ENCODE data around the gene KCNQ4.

DNA sequence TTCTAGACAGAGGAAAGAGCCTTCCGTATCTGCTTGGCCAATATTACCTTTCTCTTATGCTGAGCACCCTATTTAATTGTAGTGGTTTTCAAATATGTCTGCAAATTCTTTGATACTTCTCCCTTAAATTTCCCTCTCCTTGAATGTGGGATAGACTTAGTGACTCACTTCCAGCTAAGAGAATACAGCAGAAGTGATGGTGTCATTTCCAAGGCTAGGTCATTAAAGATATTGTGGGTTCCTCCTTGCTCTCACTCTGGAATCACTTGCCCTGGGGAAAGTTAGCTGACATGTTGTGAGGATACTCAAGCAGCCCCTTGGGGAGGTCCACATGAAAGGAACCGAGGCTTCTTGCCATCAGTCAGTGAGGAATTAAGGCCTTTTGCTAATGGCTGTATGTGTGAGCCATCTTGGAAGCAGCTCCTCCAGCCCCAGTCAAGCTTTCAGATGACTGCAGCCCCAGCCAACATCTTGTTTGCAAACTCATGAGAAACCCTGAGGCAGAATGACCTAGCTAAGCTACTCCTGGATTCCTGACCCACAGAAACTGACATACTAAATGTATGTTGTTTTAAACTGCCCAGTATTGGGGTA is 86.6 kb downstream of the KCNQ4 start:
- no peak for TF ChIP-seq MTA3 (IDR thresholded peaks at IDR 0.05; ENCODE audit: borderline replicate concordance, low read length)
- TF ChIP-seq, protein P1, sequence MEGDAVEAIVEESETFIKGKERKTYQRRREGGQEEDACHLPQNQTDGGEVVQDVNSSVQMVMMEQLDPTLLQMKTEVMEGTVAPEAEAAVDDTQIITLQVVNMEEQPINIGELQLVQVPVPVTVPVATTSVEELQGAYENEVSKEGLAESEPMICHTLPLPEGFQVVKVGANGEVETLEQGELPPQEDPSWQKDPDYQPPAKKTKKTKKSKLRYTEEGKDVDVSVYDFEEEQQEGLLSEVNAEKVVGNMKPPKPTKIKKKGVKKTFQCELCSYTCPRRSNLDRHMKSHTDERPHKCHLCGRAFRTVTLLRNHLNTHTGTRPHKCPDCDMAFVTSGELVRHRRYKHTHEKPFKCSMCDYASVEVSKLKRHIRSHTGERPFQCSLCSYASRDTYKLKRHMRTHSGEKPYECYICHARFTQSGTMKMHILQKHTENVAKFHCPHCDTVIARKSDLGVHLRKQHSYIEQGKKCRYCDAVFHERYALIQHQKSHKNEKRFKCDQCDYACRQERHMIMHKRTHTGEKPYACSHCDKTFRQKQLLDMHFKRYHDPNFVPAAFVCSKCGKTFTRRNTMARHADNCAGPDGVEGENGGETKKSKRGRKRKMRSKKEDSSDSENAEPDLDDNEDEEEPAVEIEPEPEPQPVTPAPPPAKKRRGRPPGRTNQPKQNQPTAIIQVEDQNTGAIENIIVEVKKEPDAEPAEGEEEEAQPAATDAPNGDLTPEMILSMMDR (IDR thresholded peaks at IDR 0.05 in 2 of 3, conservative IDR thresholded peaks at IDR 0.05 in 1 of 3; ENCODE audit: control insufficient read depth in 2 of 3, extremely low read depth in 1 of 3, insufficient read depth in 1 of 3, low read depth in 3 of 3, low read length in 3 of 3), result no peak
- no peak for TF ChIP-seq EZH2 (IDR thresholded peaks at IDR 0.05; ENCODE audit: borderline replicate concordance, control insufficient read depth, low read depth, low read length)
- TF ChIP-seq POLR2A (IDR thresholded peaks at IDR 0.05; ENCODE audit: low read depth, low read length), result no peak
- TF ChIP-seq NFYA (IDR thresholded peaks at IDR 0.05; ENCODE audit: borderline replicate concordance, low read depth, low read length), result no peak
- TF ChIP-seq CREB1 (IDR thresholded peaks at IDR 0.05; ENCODE audit: low read depth), result no peak
- TF ChIP-seq TAF1 (IDR thresholded peaks at IDR 0.05; ENCODE audit: borderline replicate concordance, low read depth, low read length), result no peak
- TF ChIP-seq, protein P2, sequence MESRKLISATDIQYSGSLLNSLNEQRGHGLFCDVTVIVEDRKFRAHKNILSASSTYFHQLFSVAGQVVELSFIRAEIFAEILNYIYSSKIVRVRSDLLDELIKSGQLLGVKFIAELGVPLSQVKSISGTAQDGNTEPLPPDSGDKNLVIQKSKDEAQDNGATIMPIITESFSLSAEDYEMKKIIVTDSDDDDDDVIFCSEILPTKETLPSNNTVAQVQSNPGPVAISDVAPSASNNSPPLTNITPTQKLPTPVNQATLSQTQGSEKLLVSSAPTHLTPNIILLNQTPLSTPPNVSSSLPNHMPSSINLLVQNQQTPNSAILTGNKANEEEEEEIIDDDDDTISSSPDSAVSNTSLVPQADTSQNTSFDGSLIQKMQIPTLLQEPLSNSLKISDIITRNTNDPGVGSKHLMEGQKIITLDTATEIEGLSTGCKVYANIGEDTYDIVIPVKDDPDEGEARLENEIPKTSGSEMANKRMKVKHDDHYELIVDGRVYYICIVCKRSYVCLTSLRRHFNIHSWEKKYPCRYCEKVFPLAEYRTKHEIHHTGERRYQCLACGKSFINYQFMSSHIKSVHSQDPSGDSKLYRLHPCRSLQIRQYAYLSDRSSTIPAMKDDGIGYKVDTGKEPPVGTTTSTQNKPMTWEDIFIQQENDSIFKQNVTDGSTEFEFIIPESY (IDR thresholded peaks at IDR 0.05), result no peak
- no peak for TF ChIP-seq CHD2 (IDR thresholded peaks at IDR 0.05; ENCODE audit: borderline replicate concordance, low read depth, low read length)
- no peak for TF ChIP-seq FOXM1 (IDR thresholded peaks at IDR 0.05; ENCODE audit: low read depth, low read length)
- TF ChIP-seq, protein P3, sequence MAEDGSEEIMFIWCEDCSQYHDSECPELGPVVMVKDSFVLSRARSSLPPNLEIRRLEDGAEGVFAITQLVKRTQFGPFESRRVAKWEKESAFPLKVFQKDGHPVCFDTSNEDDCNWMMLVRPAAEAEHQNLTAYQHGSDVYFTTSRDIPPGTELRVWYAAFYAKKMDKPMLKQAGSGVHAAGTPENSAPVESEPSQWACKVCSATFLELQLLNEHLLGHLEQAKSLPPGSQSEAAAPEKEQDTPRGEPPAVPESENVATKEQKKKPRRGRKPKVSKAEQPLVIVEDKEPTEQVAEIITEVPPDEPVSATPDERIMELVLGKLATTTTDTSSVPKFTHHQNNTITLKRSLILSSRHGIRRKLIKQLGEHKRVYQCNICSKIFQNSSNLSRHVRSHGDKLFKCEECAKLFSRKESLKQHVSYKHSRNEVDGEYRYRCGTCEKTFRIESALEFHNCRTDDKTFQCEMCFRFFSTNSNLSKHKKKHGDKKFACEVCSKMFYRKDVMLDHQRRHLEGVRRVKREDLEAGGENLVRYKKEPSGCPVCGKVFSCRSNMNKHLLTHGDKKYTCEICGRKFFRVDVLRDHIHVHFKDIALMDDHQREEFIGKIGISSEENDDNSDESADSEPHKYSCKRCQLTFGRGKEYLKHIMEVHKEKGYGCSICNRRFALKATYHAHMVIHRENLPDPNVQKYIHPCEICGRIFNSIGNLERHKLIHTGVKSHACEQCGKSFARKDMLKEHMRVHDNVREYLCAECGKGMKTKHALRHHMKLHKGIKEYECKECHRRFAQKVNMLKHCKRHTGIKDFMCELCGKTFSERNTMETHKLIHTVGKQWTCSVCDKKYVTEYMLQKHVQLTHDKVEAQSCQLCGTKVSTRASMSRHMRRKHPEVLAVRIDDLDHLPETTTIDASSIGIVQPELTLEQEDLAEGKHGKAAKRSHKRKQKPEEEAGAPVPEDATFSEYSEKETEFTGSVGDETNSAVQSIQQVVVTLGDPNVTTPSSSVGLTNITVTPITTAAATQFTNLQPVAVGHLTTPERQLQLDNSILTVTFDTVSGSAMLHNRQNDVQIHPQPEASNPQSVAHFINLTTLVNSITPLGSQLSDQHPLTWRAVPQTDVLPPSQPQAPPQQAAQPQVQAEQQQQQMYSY (CRISPR knock-in tag; IDR thresholded peaks at IDR 0.05), result no peak
- TF ChIP-seq KDM1A (IDR thresholded peaks at IDR 0.05; ENCODE audit: borderline replicate concordance), result no peak
- no peak for TF ChIP-seq GABPA (IDR thresholded peaks at IDR 0.05; ENCODE audit: low read depth)

All from GM12878 (cell line).